ENCODE results near the gene RHOF.

GRCh38 chr12:121806009-121806545, 12.6 kb upstream of the RHOF start:
- TF ChIP-seq, protein P1, sequence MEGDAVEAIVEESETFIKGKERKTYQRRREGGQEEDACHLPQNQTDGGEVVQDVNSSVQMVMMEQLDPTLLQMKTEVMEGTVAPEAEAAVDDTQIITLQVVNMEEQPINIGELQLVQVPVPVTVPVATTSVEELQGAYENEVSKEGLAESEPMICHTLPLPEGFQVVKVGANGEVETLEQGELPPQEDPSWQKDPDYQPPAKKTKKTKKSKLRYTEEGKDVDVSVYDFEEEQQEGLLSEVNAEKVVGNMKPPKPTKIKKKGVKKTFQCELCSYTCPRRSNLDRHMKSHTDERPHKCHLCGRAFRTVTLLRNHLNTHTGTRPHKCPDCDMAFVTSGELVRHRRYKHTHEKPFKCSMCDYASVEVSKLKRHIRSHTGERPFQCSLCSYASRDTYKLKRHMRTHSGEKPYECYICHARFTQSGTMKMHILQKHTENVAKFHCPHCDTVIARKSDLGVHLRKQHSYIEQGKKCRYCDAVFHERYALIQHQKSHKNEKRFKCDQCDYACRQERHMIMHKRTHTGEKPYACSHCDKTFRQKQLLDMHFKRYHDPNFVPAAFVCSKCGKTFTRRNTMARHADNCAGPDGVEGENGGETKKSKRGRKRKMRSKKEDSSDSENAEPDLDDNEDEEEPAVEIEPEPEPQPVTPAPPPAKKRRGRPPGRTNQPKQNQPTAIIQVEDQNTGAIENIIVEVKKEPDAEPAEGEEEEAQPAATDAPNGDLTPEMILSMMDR (IDR thresholded peaks at IDR 0.05; ENCODE audit: insufficient read depth, low read length, poor library complexity, severe bottlenecking): no peak
- no peak for TF ChIP-seq EZH2phosphoT487 (conservative IDR thresholded peaks at IDR 0.05; ENCODE audit: low read length)
